SK-N-SH (cell line): Measurements from ENCODE around the gene PRRT1. TPM values are rescaled to one million over a fixed set of nuclear protein-coding genes. Genes with fewer than 3 reads are reported as not detected.

Experiments used
- CTCF ChIA-PET: fragments of 300-600, 350-600 bp; formaldehyde crosslinking; extraction: SDS; loops from one replicate; lab custom pipeline; 2021; lab: Yijun Ruan, JAX
- POLR2A ChIA-PET: fragments of 350-600 bp; sonication (Branson Sonifier 250); formaldehyde crosslinking; extraction: SDS; loops from one replicate; lab custom pipeline; 2020; ENCODE audit warnings: antibody characterized with exemption, inconsistent platforms; lab: Yijun Ruan, JAX
- DNase-seq: peaks from one replicate; pipeline ENCODE4 v3.0.0; 2012
- H2AFZ ChIP-seq: fragments of 200-600 bp; sonication (generic); 2 replicates; pipeline ENCODE4 v1.8.1; 2016; ENCODE audit warnings: antibody characterized with exemption, mild to moderate bottlenecking, low read depth
- H3F3A ChIP-seq: fragments of 200-600 bp; sonication (generic); replicated peaks from 2 replicates; pipeline ENCODE3; 2016; ENCODE audit warnings: antibody characterized with exemption, mild to moderate bottlenecking; ENCODE audit not compliant: insufficient read depth
- H3K27ac ChIP-seq, 2 experiments: fragments of 200-500 bp in 1 of 2; fragments of 200-600 bp in 1 of 2; sonication (Bioruptor generic) in 1 of 2; sonication (generic), shearing (Covaris generic) in 1 of 2; 2 replicates each; pipeline versions ENCODE4 v1.5.1 to v1.6.1; 2014 to 2016; ENCODE audit warnings: low read depth in 2 of 2, inconsistent platforms in 1 of 2, low read length in 1 of 2, mild to moderate bottlenecking in 1 of 2, mixed read lengths in 1 of 2
- H3K27me3 ChIP-seq: fragments of 200-600 bp; sonication (generic), shearing (Covaris generic); 2 replicates; pipeline ENCODE4 v1.6.1; 2016; ENCODE audit warnings: mixed run types; ENCODE audit not compliant: insufficient read depth
- H3K36me3 ChIP-seq, 2 experiments: fragments of 200-500 bp in 1 of 2; fragments of 200-600 bp in 1 of 2; sonication (Bioruptor generic) in 1 of 2; sonication (generic) in 1 of 2; replicated peaks in 1 of 2; 2 replicates each; pipeline versions ENCODE3 to v1.5.1; 2014 to 2016; ENCODE audit warnings: low read length in 1 of 2, mild to moderate bottlenecking in 1 of 2; ENCODE audit not compliant: insufficient read depth in 2 of 2, control insufficient read depth in 1 of 2
- H3K4me1 ChIP-seq, 2 experiments: fragments of 200-500 bp in 1 of 2; fragments of 200-600 bp in 1 of 2; sonication (Bioruptor generic) in 1 of 2; sonication (generic), shearing (Covaris generic) in 1 of 2; 2 replicates each; pipeline versions ENCODE4 v1.5.1 to v1.6.1; 2014 to 2016; ENCODE audit warnings: low read depth in 1 of 2, low read length in 1 of 2, mixed run types in 1 of 2; ENCODE audit not compliant: insufficient read depth in 2 of 2, control insufficient read depth in 1 of 2
- H3K4me2 ChIP-seq: fragments of 200-600 bp; sonication (generic), shearing (Covaris generic); 2 replicates; pipeline ENCODE4 v1.6.1; 2017; ENCODE audit warnings: mixed run types
- H3K4me3 ChIP-seq, 2 experiments: fragments of 200-500 bp in 1 of 2; fragments of 200-600 bp in 1 of 2; sonication (Bioruptor generic) in 1 of 2; sonication (generic), shearing (Covaris generic) in 1 of 2; 2 replicates each; pipeline versions ENCODE4 v1.5.1 to v1.8.1; 2014 to 2016; ENCODE audit warnings: low read depth in 2 of 2, inconsistent platforms in 1 of 2, low read length in 1 of 2, mild to moderate bottlenecking in 1 of 2, mixed read lengths in 1 of 2, moderate library complexity in 1 of 2
- H3K79me2 ChIP-seq: fragments of 200-600 bp; sonication (generic); 2 replicates; pipeline ENCODE4 v1.8.1; 2017; ENCODE audit warnings: mild to moderate bottlenecking; ENCODE audit not compliant: insufficient read depth
- H3K9ac ChIP-seq: fragments of 200-600 bp; sonication (generic); 2 replicates; pipeline ENCODE4 v1.6.1; 2017; ENCODE audit warnings: mixed run types
- H3K9me2 ChIP-seq: fragments of 200-600 bp; sonication (generic); 2 replicates; pipeline ENCODE4 v1.6.1; 2017; ENCODE audit warnings: mixed run types
- H3K9me3 ChIP-seq: fragments of 200-600 bp; sonication (generic); 2 replicates; pipeline ENCODE4 v1.6.1; 2017; ENCODE audit warnings: mixed run types, mild to moderate bottlenecking, moderate library complexity
- H4K20me1 ChIP-seq: fragments of 200-600 bp; sonication (generic); 2 replicates; pipeline ENCODE4 v1.6.1; 2017; ENCODE audit warnings: mild to moderate bottlenecking, mixed run types; ENCODE audit not compliant: insufficient read depth
- CHD2 ChIP-seq: fragments of 150-350 bp; IDR thresholded peaks from 2 replicates; pipeline ENCODE4 v1.6.1; 2018; ENCODE audit warnings: low read length; ENCODE audit not compliant: partially characterized antibody
- EZH2phosphoT487 ChIP-seq: fragments of 200-600 bp; sonication (generic); IDR thresholded peaks from 2 replicates; pipeline ENCODE4 v1.6.1; 2017; ENCODE audit warnings: low read depth, mixed run types, mild to moderate bottlenecking, antibody characterized with exemption, moderate library complexity, borderline replicate concordance
- FOSL2 ChIP-seq: IDR thresholded peaks from 2 replicates; pipeline ENCODE4 v1.4.0; 2012; ENCODE audit warnings: low read depth, mild to moderate bottlenecking, moderate library complexity, borderline replicate concordance
- MAX ChIP-seq: IDR thresholded peaks from 2 replicates; pipeline ENCODE4 v1.4.0; 2012; ENCODE audit warnings: low read depth
- MXI1 ChIP-seq: IDR thresholded peaks from 2 replicates; pipeline ENCODE4 v1.6.1; 2012; ENCODE audit warnings: mild to moderate bottlenecking, low read depth, low read length, improper control_type of control experiment
- SIN3A ChIP-seq: IDR thresholded peaks from 2 replicates; pipeline ENCODE4 v1.6.1; 2012; ENCODE audit warnings: low read depth, mild to moderate bottlenecking, low read length, moderate library complexity, borderline replicate concordance
- SMC3 ChIP-seq: IDR thresholded peaks from 2 replicates; pipeline ENCODE4 v1.6.1; 2012; ENCODE audit warnings: low read depth, low read length, improper control_type of control experiment
- USF1 ChIP-seq: IDR thresholded peaks from 2 replicates; pipeline ENCODE4 v1.4.0; 2012; ENCODE audit warnings: low read depth, borderline replicate concordance
- YY1 ChIP-seq: IDR thresholded peaks from 2 replicates; pipeline ENCODE4 v1.4.0; 2012; ENCODE audit warnings: low read depth, mild to moderate bottlenecking
- WGBS: methylation state at CpG from one replicate; pipeline ENCODE4 v1.1.6; 2017; ENCODE audit warnings: low lambda C conversion rate; 5-methylcytosine and 5-hydroxymethylcytosine counted together
- polyA plus RNA-seq, 3 experiments: library from polyadenylated mRNA; depleted of rRNA; stranded (reverse); fragments of >200 nt; gene quantifications; 2 replicates each; pipeline ENCODE4 v1.2.3, GENCODE V29; 2012

The PRRT1 gene
- polyA plus RNA-seq, 1 of the 3 experiments (the other 2 are of a cell fraction): 1.5 TPM

GRCh38 chr6:32108727-32109113 lies 43.0 kb downstream of the PRRT1 start:
- peaks cover 21% of the 10 kb centered on the region for H3F3A ChIP-seq
- H2AFZ ChIP-seq: no peak overlapping the region
- CTCF ChIA-PET: interaction anchor here (1.1 to 2.4 kb wide), 3 partner anchors 8 to 20 kb away, joined by 3 to 16 read pairs (median 6); partner anchors contain the start of gene ATF6B
- H3K79me2 ChIP-seq: no peaks in the 10 kb centered on the region
- H4K20me1 ChIP-seq: no peaks in the 10 kb centered on the region
- POLR2A ChIA-PET: no interaction called here
- peaks cover 0 to 13% of the 10 kb centered on the region in 2 experiments; a peak in 3 of 4 replicates for H3K4me1 ChIP-seq
- peaks cover 2% of the 10 kb centered on the region for H3K27me3 ChIP-seq
- 33% methylated on average over 6 of the region's 6 CpGs for WGBS
- no peak overlapping the region for H3K4me3 ChIP-seq
- H3K4me2 ChIP-seq: peak overlapping the region; percentile 53; the same call in 1 of the 2 replicates
- H3K9me3 ChIP-seq: no peaks in the 10 kb centered on the region
- H3K9ac ChIP-seq: no peak overlapping the region
- TF ChIP-seq EZH2phosphoT487 (no peak), CHD2 (no peak), MXI1 (no peak), MAX (no peak), SMC3 (no peak), YY1 (no peak)
- TF ChIP-seq, all 33 proteins: peak for 0
- H3K36me3 ChIP-seq: no peaks in the 10 kb centered on the region
- DNase-seq: no peak
- no peak overlapping the region for H3K27ac ChIP-seq
- H3K9me2 ChIP-seq: no peaks in the 10 kb centered on the region

GRCh38 chr6:32108094-32108627 lies 43.6 kb downstream of the PRRT1 start:
- Histone ChIP-seq H3K9ac (no peak overlapping the region), H3K9me2 (no peaks in the 10 kb centered on the region), H3K79me2 (no peaks in the 10 kb centered on the region), H3K4me2 (peak overlapping the region; percentile 53; the same call in 1 of the 2 replicates), H3K4me1 (peaks cover 0 to 9% of the 10 kb centered on the region in 2 experiments; a peak in 3 of 4 replicates), H3K4me3 (no peak overlapping the region), H3K9me3 (no peaks in the 10 kb centered on the region), H3F3A (peaks cover 16% of the 10 kb centered on the region), H2AFZ (no peak overlapping the region), H4K20me1 (no peaks in the 10 kb centered on the region), H3K27ac (no peak overlapping the region), H3K27me3 (peaks cover 7% of the 10 kb centered on the region), H3K36me3 (no peaks in the 10 kb centered on the region)
- DNase-seq: peak; percentile 32
- ChIA-PET POLR2A (no interaction called here), CTCF (interaction anchor here (0.8 to 2.4 kb wide), 4 partner anchors 9 to 11 kb away, joined by 5 to 16 read pairs (median 9); no protein-coding TSS in a partner anchor)
- 4% methylated on average over 14 of the region's 15 CpGs for WGBS
- TF ChIP-seq FOSL2: peak; percentile 22; the same call in 1 of the 2 replicates
- 0 out of 2 replicates have a peak, but pooled peaks have one; percentile 13 for TF ChIP-seq USF1
- no peak for TF ChIP-seq YY1
- no peak for TF ChIP-seq SIN3A
